OCI-LY1 (cell line): Measurements from ENCODE around the gene DFFB.

ENCODE experiments used
- CTCF ChIP-seq: fragments of 200-600 bp; sonication (generic), shearing (Covaris generic); IDR thresholded peaks from 2 replicates; pipeline ENCODE4 v1.5.1; 2017; ENCODE audit warnings: mild to moderate bottlenecking, antibody characterized with exemption, low read length, moderate library complexity, mixed read lengths
- EZH2 ChIP-seq: fragments of 200-600 bp; sonication (generic), shearing (Covaris generic); IDR thresholded peaks from 2 replicates; pipeline ENCODE4 v1.8.0; 2017; ENCODE audit warnings: borderline replicate concordance, mixed run types, mild to moderate bottlenecking, antibody characterized with exemption, low read length, moderate library complexity, mixed read lengths

DNA sequence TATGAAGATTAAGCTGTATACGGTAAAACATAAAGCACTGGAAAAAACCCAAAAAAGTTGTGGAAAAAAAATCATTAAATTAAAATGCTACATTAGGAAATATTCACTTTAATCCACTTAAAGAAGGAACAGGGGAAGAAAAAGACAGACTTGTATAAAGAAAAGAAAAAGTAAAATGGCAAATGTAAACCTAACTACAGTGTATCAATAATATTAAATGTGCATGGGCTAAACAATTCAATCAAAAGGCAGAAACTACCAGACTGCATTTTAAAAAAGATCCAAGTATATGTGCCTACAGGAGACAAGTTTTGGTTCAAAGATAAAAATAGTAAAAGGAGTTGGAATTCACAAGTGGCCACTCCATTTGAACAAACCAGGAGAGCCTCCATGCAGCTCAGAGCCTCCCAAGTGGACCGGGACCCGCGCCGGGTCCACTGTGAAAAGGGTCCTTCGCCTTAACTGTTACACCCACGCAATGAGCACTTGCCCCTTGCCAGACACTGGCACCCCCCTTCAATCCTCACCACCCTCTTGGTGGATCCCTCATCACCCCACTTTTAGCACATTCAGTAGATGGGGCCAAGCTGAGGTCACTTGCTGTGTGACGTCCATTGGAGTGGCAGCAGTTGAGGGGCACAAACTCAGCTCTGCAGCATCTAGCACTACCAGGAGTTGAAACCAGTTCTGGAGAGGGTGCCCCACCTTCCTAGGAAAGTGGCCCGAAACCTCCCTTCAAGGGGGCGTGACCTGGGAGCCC lies 41.9 kb downstream of the DFFB start:
- TF ChIP-seq CTCF, result peak; percentile 23; the same call in 1 of the 2 replicates
- no peak for TF ChIP-seq EZH2
